ENCODE data around the gene PAFAH1B2. TPM values are rescaled to one million over a fixed set of nuclear protein-coding genes. Genes with fewer than 3 reads are reported as not detected.

PAFAH1B2 gene
- 111 and 136 TPM in 2 replicates for total RNA-seq

GRCh38 chr11:117143871-117144476 lies at the start of gene PAFAH1B2:
TSS of gene PAFAH1B2 (plus strand) at chr11:117144287. CDS start at chr11:117152448, 8,161 bp downstream.

GRCh38 chr11:117098269-117099232 lies 45.5 kb upstream of the PAFAH1B2 start, which contains the start of gene SIK3:
TSS of gene SIK3 (minus strand) at chr11:117098428. CDS start at chr11:117098415, 13 bp downstream.

GRCh38 chr11:117178210-117179034 lies 34.3 kb downstream of the PAFAH1B2 start, which contains the start of gene SIDT2:
TSS of gene SIDT2 (plus strand) at chr11:117178743. CDS start at chr11:117179264, 521 bp downstream.

GRCh38 chr11:117199053-117199915 lies 55.2 kb downstream of the PAFAH1B2 start, which contains the start of gene TAGLN:
TSS of gene TAGLN (plus strand) at chr11:117199370. CDS start at chr11:117203014, 3,644 bp downstream.

Other genes with a start within 250 kb of the PAFAH1B2 start
- gene SIK3, start 45.9 kb upstream of the PAFAH1B2 start, total RNA-seq: 9.0 and 13.2 TPM in 2 replicates
- gene SIDT2, start 34.5 kb downstream of the PAFAH1B2 start, total RNA-seq: 21.3 and 25.2 TPM in 2 replicates
- gene TAGLN, start 55.1 kb downstream of the PAFAH1B2 start, total RNA-seq: 275 and 541 TPM in 2 replicates
- 30.7 and 41.4 TPM in 2 replicates for gene PCSK7, start 87.8 kb downstream of the PAFAH1B2 start, total RNA-seq
- 6.7 and 7.9 TPM in 2 replicates for gene RNF214, start 88.4 kb downstream of the PAFAH1B2 start, total RNA-seq
- 1.6 and 1.9 TPM in 2 replicates for gene BACE1-AS, start 147.1 kb downstream of the PAFAH1B2 start, total RNA-seq
- gene BACE1, start 172.0 kb downstream of the PAFAH1B2 start, total RNA-seq: 18.1 and 24.4 TPM in 2 replicates
- gene CEP164, start 183.6 kb downstream of the PAFAH1B2 start, total RNA-seq: 26.2 and 27.4 TPM in 2 replicates